Measurements from ENCODE around the gene PCCA.

Gene PCCA

GRCh38 chr13:100535426-100536135 lies 446.7 kb downstream of the PCCA start:
- no peak for DNase-seq (ENCODE audit: insufficient read length, low spot score)
- TF ChIP-seq CTCF (IDR thresholded peaks at IDR 0.05; ENCODE audit: insufficient read depth, missing control alignments), result no peak
- FAIRE-seq, result no peak

DNA sequence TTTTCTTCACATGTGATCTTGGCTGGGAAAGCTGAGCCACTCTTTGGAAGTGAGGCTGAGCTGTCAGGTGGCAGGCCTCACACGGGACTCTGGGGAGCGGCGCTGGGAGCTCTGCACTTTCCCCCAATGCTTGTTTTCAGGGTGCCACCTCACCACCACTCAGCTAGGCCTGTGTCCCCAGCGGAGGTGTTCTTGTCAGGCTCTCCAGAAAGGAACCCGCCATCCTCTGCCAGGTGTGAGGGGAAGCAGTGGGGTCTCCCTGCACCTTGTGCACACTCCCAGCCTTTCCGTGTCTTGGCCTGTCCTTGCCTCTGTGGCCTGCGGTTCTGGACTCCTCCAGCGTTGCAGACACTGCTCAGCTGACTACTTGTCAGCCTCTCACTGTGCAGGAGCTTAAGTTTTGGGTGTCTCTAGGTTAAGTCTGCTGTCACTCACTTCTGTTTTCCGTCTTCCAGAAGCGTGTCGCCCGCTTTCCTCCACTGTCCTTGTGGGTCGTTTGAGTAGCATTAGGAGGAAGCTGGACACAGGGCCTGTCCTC lies 447.8 kb downstream of the PCCA start:
- TF ChIP-seq CTCF (IDR thresholded peaks at IDR 0.05; ENCODE audit: insufficient read depth, missing control alignments), result no peak
- no peak for FAIRE-seq

DNA sequence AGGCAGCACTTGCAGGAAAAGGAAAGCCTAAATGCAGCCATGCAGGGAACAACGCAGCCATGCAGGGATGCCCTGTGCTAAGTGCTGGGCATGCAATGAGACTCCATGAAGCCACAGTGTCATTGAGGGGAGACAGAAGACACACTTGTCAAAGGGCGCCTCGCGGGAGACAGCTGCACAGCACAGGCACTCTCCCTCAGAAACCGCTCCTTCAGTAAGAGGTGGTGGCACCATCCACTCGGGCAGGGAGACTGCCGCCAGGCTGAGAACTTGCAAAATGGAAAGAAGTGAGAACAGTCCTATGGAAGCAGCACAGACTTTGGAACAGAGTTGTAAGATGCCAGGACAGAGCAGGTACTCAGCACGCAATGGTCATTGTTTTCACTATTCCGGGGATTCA lies 448.6 kb downstream of the PCCA start:
- DNase-seq (ENCODE audit: insufficient read length, low spot score), result no peak
- no peak for TF ChIP-seq CTCF (IDR thresholded peaks at IDR 0.05; ENCODE audit: insufficient read depth, missing control alignments)
- FAIRE-seq, result no peak

More for the DNA sequence above, 447.8 kb downstream of the PCCA start:
- no peak for DNase-seq (ENCODE audit: insufficient read length, low spot score)

GRCh38 chr13:100537951-100538462 lies 449.1 kb downstream of the PCCA start:
- DNase-seq (ENCODE audit: insufficient read length, low spot score) (no peak), FAIRE-seq (no peak)
- TF ChIP-seq CTCF (IDR thresholded peaks at IDR 0.05; ENCODE audit: insufficient read depth, missing control alignments), result no peak

DNA sequence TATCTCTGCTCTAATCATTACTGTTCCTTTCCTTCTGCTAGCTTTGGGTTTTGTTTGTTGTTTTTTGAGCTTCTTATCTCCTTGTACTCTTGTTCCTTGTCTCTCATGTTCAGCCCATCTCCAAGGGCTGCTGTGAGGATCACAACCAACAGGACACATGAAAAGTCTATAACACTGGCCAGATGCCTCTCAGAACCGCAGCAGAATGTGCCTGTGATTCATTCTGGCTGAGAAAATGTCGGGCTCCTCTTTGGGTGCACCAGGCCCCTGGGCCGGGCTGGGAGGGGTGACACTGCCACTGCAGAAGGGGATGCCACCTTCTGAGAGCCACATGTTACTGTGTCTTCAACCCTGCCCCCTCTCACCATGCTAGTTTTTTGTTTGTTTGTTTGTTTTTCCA lies 451.7 kb downstream of the PCCA start:
- no peak for TF ChIP-seq CTCF (IDR thresholded peaks at IDR 0.05; ENCODE audit: insufficient read depth, missing control alignments)
- FAIRE-seq, result no peak

DNA sequence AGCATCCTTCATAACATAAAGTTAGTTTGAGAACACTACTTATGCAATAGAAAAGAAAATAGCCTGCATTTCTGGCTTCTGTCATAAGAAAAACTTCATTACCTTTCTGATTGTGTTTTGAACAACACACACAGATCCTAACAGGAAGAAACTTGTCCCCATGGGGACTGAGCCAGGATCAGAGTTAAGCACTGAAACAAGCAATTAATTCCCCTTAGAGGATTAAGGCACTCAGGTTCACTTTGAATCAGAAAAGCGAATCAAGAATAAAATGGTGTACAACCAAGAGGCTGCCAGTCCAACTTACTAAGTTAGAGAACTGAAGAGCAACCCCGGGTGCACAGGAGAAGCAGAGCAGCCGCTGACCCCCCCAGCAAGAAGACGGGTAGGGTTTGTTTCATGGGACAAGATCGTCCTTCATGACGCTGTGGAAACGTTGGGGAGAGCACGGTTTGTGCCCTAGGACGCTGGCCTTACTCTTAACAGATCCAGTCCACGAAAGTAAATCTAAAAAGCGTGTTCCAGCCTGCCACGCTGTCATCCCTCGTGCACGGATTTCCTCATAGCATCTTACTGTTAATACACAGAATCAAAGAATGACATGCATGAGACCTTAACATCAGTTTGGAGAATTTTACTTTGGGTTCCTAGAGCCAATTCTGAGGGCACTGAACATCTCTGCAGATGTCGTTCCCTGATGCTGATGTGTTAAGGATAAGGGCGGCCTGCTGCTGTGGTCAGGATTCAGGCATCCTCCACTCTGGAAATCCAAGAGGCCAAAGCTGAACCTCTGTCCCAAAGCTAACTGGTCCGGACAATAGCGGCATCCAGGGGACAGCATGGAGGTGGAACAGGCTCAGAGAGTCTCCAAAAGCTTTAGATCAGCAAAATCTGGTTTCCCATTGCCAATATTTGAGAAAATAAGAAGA lies 453.3 kb downstream of the PCCA start:
- DNase-seq (ENCODE audit: insufficient read length, low spot score) (peak; percentile 56), FAIRE-seq (peak; percentile 58)
- no peak for TF ChIP-seq CTCF (IDR thresholded peaks at IDR 0.05; ENCODE audit: insufficient read depth, missing control alignments)

More for the DNA sequence above, 451.7 kb downstream of the PCCA start:
- no peak for DNase-seq (ENCODE audit: insufficient read length, low spot score)

Data from D721Med (cell line).